ENCODE data around the gene YTHDC2. TPM values are rescaled to one million over a fixed set of nuclear protein-coding genes. Genes with fewer than 3 reads are reported as not detected.
A peak's percentile ranks its signal among the peaks of the same experiment; 100 is the strongest.

YTHDC2 gene
- polyA plus RNA-seq, 4 donors, result 8.1 to 25.8 (median 9.6) TPM

- H3K27me3 ChIP-seq (ENCODE audit: control insufficient read depth in 3 of 3, insufficient read depth in 3 of 3, low read length in 3 of 3), result no peaks in the 10 kb centered on the region
- H3K9me3 ChIP-seq (ENCODE audit: control insufficient read depth in 2 of 2, insufficient read depth in 1 of 2, low read depth in 1 of 2, low read length in 1 of 2), result peaks cover 0 to 6% of the 10 kb centered on the region in 2 donors
- FAIRE-seq, result no peak
- no peak for DNase-seq
- H3K36me3 ChIP-seq (ENCODE audit: control insufficient read depth in 3 of 3, insufficient read depth in 2 of 3, low read depth in 1 of 3, low read length in 3 of 3), result peaks cover 0 to 8% (median 0%) of the 10 kb centered on the region in 3 donors
- H3K4me3 ChIP-seq (ENCODE audit: low read depth in 1 of 3, low read length in 3 of 3), result no peak overlapping the region
- H3K27ac ChIP-seq (ENCODE audit: low read depth in 1 of 3, low read length in 2 of 3), result no peak overlapping the region
- WGBS, 3 donors, result 63 to 82% (median 68%) methylated on average over 2 of the region's 2 CpGs
- no peaks in the 10 kb centered on the region for H3K4me1 ChIP-seq (ENCODE audit: control insufficient read depth in 3 of 3, insufficient read depth in 2 of 3, low read depth in 1 of 3, low read length in 2 of 3)
Observed at GRCh38 chr5:113524927-113525326, 11.4 kb downstream of the YTHDC2 start.

GRCh38 chr5:113526421-113526820 lies 12.9 kb downstream of the YTHDC2 start:
- no peak overlapping the region for H3K27ac ChIP-seq (ENCODE audit: low read depth in 1 of 3, low read length in 2 of 3)
- no peaks in the 10 kb centered on the region for H3K4me1 ChIP-seq (ENCODE audit: control insufficient read depth in 3 of 3, insufficient read depth in 2 of 3, low read depth in 1 of 3, low read length in 2 of 3)
- H3K27me3 ChIP-seq (ENCODE audit: control insufficient read depth in 3 of 3, insufficient read depth in 3 of 3, low read length in 3 of 3), result no peaks in the 10 kb centered on the region
- H3K36me3 ChIP-seq (ENCODE audit: control insufficient read depth in 3 of 3, insufficient read depth in 2 of 3, low read depth in 1 of 3, low read length in 3 of 3), result peaks cover 2 to 11% (median 3%) of the 10 kb centered on the region in 3 donors
- H3K4me3 ChIP-seq (ENCODE audit: low read depth in 1 of 3, low read length in 3 of 3), result no peak overlapping the region
- 92 to 94% (median 93%) methylated on average over 4 of the region's 4 CpGs for WGBS, 3 donors
- DNase-seq (no peak), FAIRE-seq (no peak)
- peaks cover 0 to 14% of the 10 kb centered on the region in 2 donors for H3K9me3 ChIP-seq (ENCODE audit: control insufficient read depth in 2 of 2, insufficient read depth in 1 of 2, low read depth in 1 of 2, low read length in 1 of 2)

- no peaks in the 10 kb centered on the region for H3K4me1 ChIP-seq (ENCODE audit: control insufficient read depth in 3 of 3, insufficient read depth in 2 of 3, low read depth in 1 of 3, low read length in 2 of 3)
- H3K27me3 ChIP-seq (ENCODE audit: control insufficient read depth in 3 of 3, insufficient read depth in 3 of 3, low read length in 3 of 3), result no peaks in the 10 kb centered on the region
- no peak for FAIRE-seq
- H3K27ac ChIP-seq (ENCODE audit: low read depth in 1 of 3, low read length in 2 of 3), result no peak overlapping the region
- peaks cover 2 to 12% (median 4%) of the 10 kb centered on the region in 3 donors for H3K36me3 ChIP-seq (ENCODE audit: control insufficient read depth in 3 of 3, insufficient read depth in 2 of 3, low read depth in 1 of 3, low read length in 3 of 3)
- H3K9me3 ChIP-seq (ENCODE audit: control insufficient read depth in 2 of 2, insufficient read depth in 1 of 2, low read depth in 1 of 2, low read length in 1 of 2), result peaks cover 0 to 16% of the 10 kb centered on the region in 2 donors
- H3K4me3 ChIP-seq (ENCODE audit: low read depth in 1 of 3, low read length in 3 of 3), result no peak overlapping the region
- 93 to 98% (median 95%) methylated on average over 5 of the region's 5 CpGs for WGBS, 3 donors
- no peak for DNase-seq
Observed at GRCh38 chr5:113527746-113528145, 14.3 kb downstream of the YTHDC2 start.

- Histone ChIP-seq H3K27ac (ENCODE audit: low read depth in 1 of 3, low read length in 2 of 3) (no peak overlapping the region), H3K4me3 (ENCODE audit: low read depth in 1 of 3, low read length in 3 of 3) (no peak overlapping the region), H3K4me1 (ENCODE audit: control insufficient read depth in 3 of 3, insufficient read depth in 2 of 3, low read depth in 1 of 3, low read length in 2 of 3) (no peaks in the 10 kb centered on the region), H3K27me3 (ENCODE audit: control insufficient read depth in 3 of 3, insufficient read depth in 3 of 3, low read length in 3 of 3) (no peaks in the 10 kb centered on the region), H3K36me3 (ENCODE audit: control insufficient read depth in 3 of 3, insufficient read depth in 2 of 3, low read depth in 1 of 3, low read length in 3 of 3) (peaks cover 4 to 23% (median 4%) of the 10 kb centered on the region in 3 donors), H3K9me3 (ENCODE audit: control insufficient read depth in 2 of 2, insufficient read depth in 1 of 2, low read depth in 1 of 2, low read length in 1 of 2) (peaks cover 0 to 21% of the 10 kb centered on the region in 2 donors)
- WGBS, 3 donors, result 93 to 98% (median 95%) methylated on average over 2 of the region's 2 CpGs
- DNase-seq (no peak), FAIRE-seq (no peak)
Observed at GRCh38 chr5:113531481-113532159, 18.1 kb downstream of the YTHDC2 start.

- Histone ChIP-seq H3K4me1 (ENCODE audit: control insufficient read depth in 3 of 3, insufficient read depth in 2 of 3, low read depth in 1 of 3, low read length in 2 of 3) (no peaks in the 10 kb centered on the region), H3K36me3 (ENCODE audit: control insufficient read depth in 3 of 3, insufficient read depth in 2 of 3, low read depth in 1 of 3, low read length in 3 of 3) (peaks cover 1 to 13% (median 6%) of the 10 kb centered on the region in 3 donors), H3K27ac (ENCODE audit: low read depth in 1 of 3, low read length in 2 of 3) (no peak overlapping the region), H3K9me3 (ENCODE audit: control insufficient read depth in 2 of 2, insufficient read depth in 1 of 2, low read depth in 1 of 2, low read length in 1 of 2) (no peaks in the 10 kb centered on the region), H3K4me3 (ENCODE audit: low read depth in 1 of 3, low read length in 3 of 3) (no peak overlapping the region), H3K27me3 (ENCODE audit: control insufficient read depth in 3 of 3, insufficient read depth in 3 of 3, low read length in 3 of 3) (no peaks in the 10 kb centered on the region)
- WGBS, 3 donors, result 95 to 100% (median 97%) methylated on average over 2 of the region's 2 CpGs
- DNase-seq, result no peak
- FAIRE-seq, result no peak
Observed at GRCh38 chr5:113538313-113538712, 24.8 kb downstream of the YTHDC2 start.

- peak; percentile 10 to 16 for DNase-seq
- FAIRE-seq, result no peak
- H3K27ac ChIP-seq (ENCODE audit: low read depth in 1 of 3, low read length in 2 of 3), result no peak overlapping the region
Observed at GRCh38 chr5:113546703-113547183, 33.2 kb downstream of the YTHDC2 start.

GRCh38 chr5:113548396-113548795 lies 34.9 kb downstream of the YTHDC2 start:
- no peak overlapping the region for H3K27ac ChIP-seq (ENCODE audit: low read depth in 1 of 3, low read length in 2 of 3)
- FAIRE-seq (no peak), DNase-seq (no peak)
- H3K4me3 ChIP-seq (ENCODE audit: low read depth in 1 of 3, low read length in 3 of 3), result no peak overlapping the region
- 68 to 88% (median 80%) methylated on average over 2 of the region's 2 CpGs for WGBS, 3 donors
- no peaks in the 10 kb centered on the region for H3K9me3 ChIP-seq (ENCODE audit: control insufficient read depth in 2 of 2, insufficient read depth in 1 of 2, low read depth in 1 of 2, low read length in 1 of 2)
- H3K27me3 ChIP-seq (ENCODE audit: control insufficient read depth in 3 of 3, insufficient read depth in 3 of 3, low read length in 3 of 3), result no peaks in the 10 kb centered on the region
- peaks cover 0 to 9% (median 8%) of the 10 kb centered on the region in 3 donors for H3K36me3 ChIP-seq (ENCODE audit: control insufficient read depth in 3 of 3, insufficient read depth in 2 of 3, low read depth in 1 of 3, low read length in 3 of 3)
- no peaks in the 10 kb centered on the region for H3K4me1 ChIP-seq (ENCODE audit: control insufficient read depth in 3 of 3, insufficient read depth in 2 of 3, low read depth in 1 of 3, low read length in 2 of 3)

More at GRCh38 chr5:113546703-113547183, 33.2 kb downstream of the YTHDC2 start:
- no peaks in the 10 kb centered on the region for H3K9me3 ChIP-seq (ENCODE audit: control insufficient read depth in 2 of 2, insufficient read depth in 1 of 2, low read depth in 1 of 2, low read length in 1 of 2)
- no peaks in the 10 kb centered on the region for H3K27me3 ChIP-seq (ENCODE audit: control insufficient read depth in 3 of 3, insufficient read depth in 3 of 3, low read length in 3 of 3)
- no peaks in the 10 kb centered on the region for H3K4me1 ChIP-seq (ENCODE audit: control insufficient read depth in 3 of 3, insufficient read depth in 2 of 3, low read depth in 1 of 3, low read length in 2 of 3)
- WGBS, 3 donors, result 58 to 75% (median 66%) methylated on average over 3 of the region's 3 CpGs
- no peak overlapping the region for H3K4me3 ChIP-seq (ENCODE audit: low read depth in 1 of 3, low read length in 3 of 3)
- peaks cover 2 to 10% (median 9%) of the 10 kb centered on the region in 3 donors for H3K36me3 ChIP-seq (ENCODE audit: control insufficient read depth in 3 of 3, insufficient read depth in 2 of 3, low read depth in 1 of 3, low read length in 3 of 3)

- Histone ChIP-seq H3K27me3 (ENCODE audit: control insufficient read depth in 3 of 3, insufficient read depth in 3 of 3, low read length in 3 of 3) (no peaks in the 10 kb centered on the region), H3K9me3 (ENCODE audit: control insufficient read depth in 2 of 2, insufficient read depth in 1 of 2, low read depth in 1 of 2, low read length in 1 of 2) (no peaks in the 10 kb centered on the region), H3K4me3 (ENCODE audit: low read depth in 1 of 3, low read length in 3 of 3) (no peak overlapping the region), H3K36me3 (ENCODE audit: control insufficient read depth in 3 of 3, insufficient read depth in 2 of 3, low read depth in 1 of 3, low read length in 3 of 3) (peaks cover 0 to 6% (median 2%) of the 10 kb centered on the region in 3 donors), H3K4me1 (ENCODE audit: control insufficient read depth in 3 of 3, insufficient read depth in 2 of 3, low read depth in 1 of 3, low read length in 2 of 3) (no peaks in the 10 kb centered on the region), H3K27ac (ENCODE audit: low read depth in 1 of 3, low read length in 2 of 3) (no peak overlapping the region)
- DNase-seq (no peak), FAIRE-seq (no peak)
- WGBS, 3 donors, result 96 to 100% (median 97%) methylated on average over 1 of the region's 1 CpG
Observed at GRCh38 chr5:113552137-113552536, 38.6 kb downstream of the YTHDC2 start.
